Keratinocyte (primary cell): ENCODE measurements around the gene MRM3. TPM values are rescaled to one million over a fixed set of nuclear protein-coding genes. Genes with fewer than 3 reads are reported as not detected.
"Not testable (repeated sequence)": the region's sequence is repeated elsewhere in the genome, so short reads cannot be mapped to it uniquely, and the experiment has no call there.

ENCODE experiments used
- DNase-seq: peaks from one replicate; pipeline ENCODE4 v3.0.0-alpha.2; 2011; ENCODE audit warnings: low read depth, missing footprints, low spot score
- FAIRE-seq: peaks from 2 replicates; lab custom pipeline; 2011; peaks lifted over from hg19 to GRCh38; lab: Jason Lieb, UNC
- H2AFZ ChIP-seq: 2 replicates; pipeline ENCODE4 v1.6.0; 2012; ENCODE audit warnings: low read length, control low read depth, inconsistent platforms; ENCODE audit not compliant: control insufficient read depth
- H3K27ac ChIP-seq: 2 replicates; pipeline ENCODE4 v1.5.1; 2011; ENCODE audit warnings: low read length; ENCODE audit not compliant: control insufficient read depth, insufficient read depth
- H3K27me3 ChIP-seq: 3 replicates; pipeline ENCODE4 v1.6.0; 2011; ENCODE audit warnings: low read length; ENCODE audit not compliant: control insufficient read depth, insufficient read depth; ENCODE audit errors: extremely low read depth
- H3K36me3 ChIP-seq, 2 experiments: 2 replicates in 1 of 2; 3 replicates in 1 of 2; pipeline ENCODE4 v1.5.1; 2011; ENCODE audit warnings: low read length in 2 of 2, mild to moderate bottlenecking in 1 of 2; ENCODE audit not compliant: control insufficient read depth in 2 of 2, insufficient read depth in 2 of 2; ENCODE audit errors: extremely low read depth in 1 of 2
- H3K4me1 ChIP-seq: 3 replicates; pipeline ENCODE4 v1.5.1; 2011; ENCODE audit warnings: low read length; ENCODE audit not compliant: control insufficient read depth, insufficient read depth; ENCODE audit errors: extremely low read depth
- H3K4me2 ChIP-seq: 3 replicates; pipeline ENCODE4 v1.6.0; 2011; ENCODE audit warnings: low read depth, low read length; ENCODE audit not compliant: control insufficient read depth, insufficient read depth; ENCODE audit errors: extremely low read depth
- H3K4me3 ChIP-seq, 3 experiments: fragments of 200-600 bp in 1 of 3; sonication (generic) in 1 of 3; 2 replicates in 2 of 3; 3 replicates in 1 of 3; pipeline ENCODE4 v1.5.1; 2011 to 2016; ENCODE audit warnings: low read length in 3 of 3, mild to moderate bottlenecking in 3 of 3, control low read depth in 2 of 3, inconsistent platforms in 1 of 3, low read depth in 1 of 3, mixed read lengths in 1 of 3, mixed run types in 1 of 3, moderate library complexity in 1 of 3; ENCODE audit not compliant: control insufficient read depth in 2 of 3, insufficient read depth in 2 of 3; ENCODE audit errors: extremely low read depth in 1 of 3
- H3K79me2 ChIP-seq: 2 replicates; pipeline ENCODE4 v1.6.0; 2012; ENCODE audit warnings: low read length; ENCODE audit not compliant: control insufficient read depth, insufficient read depth
- H3K9ac ChIP-seq: 3 replicates; pipeline ENCODE4 v1.6.0; 2011; ENCODE audit warnings: low read length; ENCODE audit not compliant: control insufficient read depth, insufficient read depth; ENCODE audit errors: extremely low read depth
- H3K9me1 ChIP-seq: 3 replicates; pipeline ENCODE4 v1.6.0; 2011; ENCODE audit warnings: low read length; ENCODE audit not compliant: control insufficient read depth, insufficient read depth; ENCODE audit errors: extremely low read depth
- H3K9me3 ChIP-seq: 2 replicates; pipeline ENCODE4 v1.5.1; 2012; ENCODE audit warnings: low read depth, low read length; ENCODE audit not compliant: control insufficient read depth
- H4K20me1 ChIP-seq: 3 replicates; pipeline ENCODE4 v1.6.0; 2011; ENCODE audit warnings: low read length; ENCODE audit not compliant: control insufficient read depth, insufficient read depth; ENCODE audit errors: extremely low read depth
- CTCF ChIP-seq, 3 experiments: IDR thresholded peaks in 1 of 3; conservative IDR thresholded peaks in 1 of 3; optimal IDR thresholded peaks in 1 of 3; 2 replicates in 2 of 3; 3 replicates in 1 of 3; pipeline versions ENCODE3 to v1.5.1; 2011; ENCODE audit warnings: low read length in 3 of 3, mild to moderate bottlenecking in 3 of 3, moderate library complexity in 2 of 3, control low read depth in 1 of 3, inconsistent platforms in 1 of 3; ENCODE audit not compliant: insufficient read depth in 2 of 3; ENCODE audit errors: extremely low read depth in 1 of 3
- EZH2 ChIP-seq: IDR thresholded peaks from one replicate; pipeline ENCODE4 v1.6.1; 2012; ENCODE audit warnings: inconsistent platforms, mild to moderate bottlenecking, low read length, moderate library complexity
- dilution Hi-C: fragments of 300-500 bp; cut with MboI; formaldehyde crosslinking; loops from one replicate; pipeline ENCODE4 v1.7.0; 2020; ENCODE audit warnings: low sequenced_read_pairs; ENCODE audit not compliant: extremely low pct_ligation_motif_present
- polyA plus RNA-seq, 5 experiments: library from polyadenylated mRNA; depleted of rRNA in 3 of 5; stranded (reverse) in 3 of 5; stranded (forward) in 1 of 5; unstranded in 1 of 5; fragments of >200 nt; gene quantifications; 1 replicate in 1 of 5; 2 replicates in 3 of 5; 3 replicates in 1 of 5; pipeline versions ENCODE4 v1.2.1 to v1.2.3, GENCODE V29; 2011 to 2012; ENCODE audit warnings: missing spikeins in 2 of 5, low read depth in 1 of 5, low replicate concordance in 1 of 5

MRM3 gene
- polyA plus RNA-seq, 1 donor (not counting 4 experiments of a cell fraction or from before 2014, with no cell fraction given) = 15.5 TPM

GRCh38 chr17:756010-756567, 26.1 kb upstream of the MRM3 start:
- H3K4me3 ChIP-seq, H4K20me1 ChIP-seq, H3K27ac ChIP-seq, H3K9me3 ChIP-seq, DNase-seq, H3K79me2 ChIP-seq, H3K27me3 ChIP-seq, H3K9me1 ChIP-seq, FAIRE-seq, H3K9ac ChIP-seq, dilution Hi-C loops: not testable (repeated sequence)
- H3K4me2 ChIP-seq = peak overlapping the region; percentile 42
- H3K36me3 ChIP-seq = peaks cover 17 to 20% of the 10 kb centered on the region in 2 experiments
- peaks cover 19% of the 10 kb centered on the region for H3K4me1 ChIP-seq
- H2AFZ ChIP-seq = peak overlapping the region; percentile 20

GRCh38 chr17:759964-760363, 22.2 kb upstream of the MRM3 start:
- Histone ChIP-seq H3K9me3 (no peaks in the 10 kb centered on the region), H3K4me1 (peaks cover 13% of the 10 kb centered on the region), H3K27me3 (no peaks in the 10 kb centered on the region), H3K36me3 (peaks cover 22 to 25% of the 10 kb centered on the region in 2 experiments), H3K9me1 (no peaks in the 10 kb centered on the region), H3K4me2 (no peak overlapping the region), H2AFZ (no peak overlapping the region), H3K27ac (no peak overlapping the region), H4K20me1 (no peaks in the 10 kb centered on the region), H3K4me3 (no peak overlapping the region), H3K79me2 (no peaks in the 10 kb centered on the region), H3K9ac (no peak overlapping the region)
- no peak for FAIRE-seq
- dilution Hi-C loops = no loop called here
- DNase-seq = no peak
- no peak for TF ChIP-seq CTCF (optimal IDR thresholded peaks at IDR 0.05 in 1 of 3, IDR thresholded peaks at IDR 0.05 in 1 of 3, conservative IDR thresholded peaks at IDR 0.05 in 1 of 3; ENCODE audit: extremely low read depth in 1 of 3, insufficient read depth in 2 of 3, low read length in 3 of 3)
- no peak for TF ChIP-seq EZH2

GRCh38 chr17:760371-760770, 21.8 kb upstream of the MRM3 start:
- no peaks in the 10 kb centered on the region for H3K9me1 ChIP-seq
- no peak overlapping the region for H3K27ac ChIP-seq
- peaks cover 23 to 30% of the 10 kb centered on the region in 2 experiments for H3K36me3 ChIP-seq
- no peak for TF ChIP-seq EZH2
- no peak for TF ChIP-seq CTCF (optimal IDR thresholded peaks at IDR 0.05 in 1 of 3, IDR thresholded peaks at IDR 0.05 in 1 of 3, conservative IDR thresholded peaks at IDR 0.05 in 1 of 3; ENCODE audit: extremely low read depth in 1 of 3, insufficient read depth in 2 of 3, low read length in 3 of 3)
- H4K20me1 ChIP-seq = no peaks in the 10 kb centered on the region
- H3K4me3 ChIP-seq = no peak overlapping the region
- no peak overlapping the region for H3K4me2 ChIP-seq
- dilution Hi-C loops = no loop called here
- no peak for DNase-seq
- no peaks in the 10 kb centered on the region for H3K9me3 ChIP-seq
- no peaks in the 10 kb centered on the region for H3K79me2 ChIP-seq
- no peak overlapping the region for H2AFZ ChIP-seq
- H3K27me3 ChIP-seq = no peaks in the 10 kb centered on the region
- no peak overlapping the region for H3K9ac ChIP-seq
- peaks cover 13% of the 10 kb centered on the region for H3K4me1 ChIP-seq
- no peak for FAIRE-seq
